Measurements from ENCODE around the gene CIAO2A. TPM values are rescaled to one million over a fixed set of nuclear protein-coding genes. Genes with fewer than 3 reads are reported as not detected.
"Not testable (repeated sequence)": the region's sequence is repeated elsewhere in the genome, so short reads cannot be mapped to it uniquely, and the experiment has no call there.

The CIAO2A gene, protein sequence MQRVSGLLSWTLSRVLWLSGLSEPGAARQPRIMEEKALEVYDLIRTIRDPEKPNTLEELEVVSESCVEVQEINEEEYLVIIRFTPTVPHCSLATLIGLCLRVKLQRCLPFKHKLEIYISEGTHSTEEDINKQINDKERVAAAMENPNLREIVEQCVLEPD
- polyA plus RNA-seq (ENCODE audit: insufficient read depth in 1 of 5, insufficient read length in 5 of 5, low replicate concordance in 1 of 5): 10 to 100 TPM; 49.5 to 84.9 (median 64.0) TPM
- long read RNA-seq, donor 1, transcript CIAO2A-202 (4 exons, 826 nt): minor isoform, 8 of 58 reads
- long read RNA-seq, donor 1, transcript CIAO2A-201 (5 exons, 1,105 nt): major isoform, 50 of 58 reads
- long read RNA-seq, donor 1, partial matches to known transcripts: 0 of 58 reads
- long read RNA-seq, donor 1, other reads (novel, unspliced or antisense): 0 of 58 reads
- long read RNA-seq, donor 2, transcript CIAO2A-202 (4 exons, 826 nt): minor isoform, 7 of 35 reads
- long read RNA-seq, donor 2, transcript CIAO2A-201 (5 exons, 1,105 nt): major isoform, 28 of 35 reads
- long read RNA-seq, donor 2, partial matches to known transcripts: 0 of 35 reads
- long read RNA-seq, donor 2, other reads (novel, unspliced or antisense): 0 of 35 reads
- long read RNA-seq, donor 3, transcript CIAO2A-201 (5 exons, 1,105 nt): major isoform, 39 of 43 reads
- long read RNA-seq, donor 3, partial matches to known transcripts: 0 of 43 reads
- long read RNA-seq, donor 3, other reads (novel, unspliced or antisense): 0 of 43 reads
- long read RNA-seq, donor 4, transcript CIAO2A-201 (5 exons, 1,105 nt): major isoform, 23 of 27 reads
- long read RNA-seq, donor 4, partial matches to known transcripts: 0 of 27 reads
- long read RNA-seq, donor 4, other reads (novel, unspliced or antisense): 0 of 27 reads
- long read RNA-seq, donor 5, transcript CIAO2A-201 (5 exons, 1,105 nt): major isoform, 61 of 76 reads
- long read RNA-seq, donor 5, transcript CIAO2A-202 (4 exons, 826 nt): minor isoform, 8 of 76 reads
- long read RNA-seq, donor 5, partial matches to known transcripts: 5 of 76 reads
- long read RNA-seq, donor 5, other reads (novel, unspliced or antisense): 0 of 76 reads
- long read RNA-seq, donor 6, transcript CIAO2A-202 (4 exons, 826 nt): minor isoform, 7 of 182 reads
- long read RNA-seq, donor 6, transcript CIAO2A-201 (5 exons, 1,105 nt): major isoform, 45 of 182 reads
- long read RNA-seq, donor 6, partial matches to known transcripts: 123 of 182 reads
- long read RNA-seq, donor 6, other reads (novel, unspliced or antisense): 5 of 182 reads
- long read RNA-seq, donor 7, transcript CIAO2A-202 (4 exons, 826 nt): minor isoform, 6 of 130 reads
- long read RNA-seq, donor 7, transcript CIAO2A-201 (5 exons, 1,105 nt): major isoform, 24 of 130 reads
- long read RNA-seq, donor 7, partial matches to known transcripts: 58 of 130 reads
- long read RNA-seq, donor 7, other reads (novel, unspliced or antisense): 40 of 130 reads
- long read RNA-seq, donor 8, transcript CIAO2A-201 (5 exons, 1,105 nt): major isoform, 13 of 21 reads
- long read RNA-seq, donor 8, transcript CIAO2A-202 (4 exons, 826 nt): minor isoform, 7 of 21 reads
- long read RNA-seq, donor 8, partial matches to known transcripts: 0 of 21 reads
- long read RNA-seq, donor 8, other reads (novel, unspliced or antisense): 0 of 21 reads

DNA sequence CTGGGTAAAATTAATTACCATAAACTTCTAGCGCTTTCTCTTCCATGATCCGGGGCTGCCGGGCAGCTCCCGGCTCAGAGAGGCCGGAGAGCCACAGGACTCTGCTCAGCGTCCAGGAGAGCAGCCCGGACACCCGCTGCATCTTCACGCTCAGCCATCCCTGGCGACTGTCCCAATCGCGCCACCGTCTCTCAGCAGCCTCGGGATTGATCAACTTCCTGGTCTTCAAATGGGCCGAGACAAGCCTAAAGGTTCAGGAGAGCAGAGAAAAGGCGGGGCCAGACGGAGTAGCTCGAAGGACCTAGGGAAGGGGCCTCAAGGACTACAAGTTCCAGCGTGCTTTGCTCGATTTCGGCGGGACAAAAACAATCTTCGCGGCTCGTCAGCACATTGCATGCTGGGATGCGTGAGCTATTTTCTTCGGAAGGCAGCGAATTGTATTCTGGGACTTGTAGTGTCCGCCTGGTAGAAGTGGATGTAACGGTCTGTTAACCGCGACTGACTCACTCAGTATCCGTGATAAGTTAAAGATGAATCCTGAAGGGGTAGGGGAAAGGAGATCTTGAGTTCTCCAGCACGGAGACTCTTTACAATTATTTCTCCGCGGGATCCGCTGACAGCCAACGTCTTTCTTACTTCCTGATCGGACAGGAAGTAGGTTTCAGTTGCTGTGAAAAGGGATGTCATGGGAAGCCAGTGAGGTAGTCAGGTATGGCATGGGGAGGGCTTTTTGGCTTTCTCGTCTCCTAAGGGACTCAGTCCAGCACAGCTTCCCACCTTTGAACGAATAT is at the start of gene CIAO2A:
TSS of gene CIAO2A (minus strand) at position 212 of the 791 bp plus-strand sequence. CDS start at position 142, 70 bp downstream.
- DNase-seq: peak; percentile 94 to 96

DNA sequence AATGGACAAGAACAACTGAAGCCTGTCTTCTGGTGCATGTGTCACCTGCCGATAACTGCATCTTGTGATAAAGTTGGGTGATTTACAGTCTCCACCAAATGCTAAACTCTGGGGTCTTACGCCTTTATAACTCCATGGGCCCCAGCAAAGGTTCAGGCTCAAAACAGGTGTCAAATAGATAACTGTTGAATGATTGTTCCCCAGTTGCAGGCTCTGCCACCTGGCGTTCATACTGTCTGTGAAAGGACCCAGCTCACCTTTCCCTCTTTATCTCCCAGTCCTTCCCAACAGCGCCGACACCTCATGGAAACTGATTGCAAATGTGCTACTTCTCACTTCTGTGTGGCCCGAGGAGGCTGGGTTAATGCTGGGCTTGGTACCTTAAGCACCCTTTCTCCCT is 49.6 kb upstream of the CIAO2A start:
- DNase-seq: no peak

DNA sequence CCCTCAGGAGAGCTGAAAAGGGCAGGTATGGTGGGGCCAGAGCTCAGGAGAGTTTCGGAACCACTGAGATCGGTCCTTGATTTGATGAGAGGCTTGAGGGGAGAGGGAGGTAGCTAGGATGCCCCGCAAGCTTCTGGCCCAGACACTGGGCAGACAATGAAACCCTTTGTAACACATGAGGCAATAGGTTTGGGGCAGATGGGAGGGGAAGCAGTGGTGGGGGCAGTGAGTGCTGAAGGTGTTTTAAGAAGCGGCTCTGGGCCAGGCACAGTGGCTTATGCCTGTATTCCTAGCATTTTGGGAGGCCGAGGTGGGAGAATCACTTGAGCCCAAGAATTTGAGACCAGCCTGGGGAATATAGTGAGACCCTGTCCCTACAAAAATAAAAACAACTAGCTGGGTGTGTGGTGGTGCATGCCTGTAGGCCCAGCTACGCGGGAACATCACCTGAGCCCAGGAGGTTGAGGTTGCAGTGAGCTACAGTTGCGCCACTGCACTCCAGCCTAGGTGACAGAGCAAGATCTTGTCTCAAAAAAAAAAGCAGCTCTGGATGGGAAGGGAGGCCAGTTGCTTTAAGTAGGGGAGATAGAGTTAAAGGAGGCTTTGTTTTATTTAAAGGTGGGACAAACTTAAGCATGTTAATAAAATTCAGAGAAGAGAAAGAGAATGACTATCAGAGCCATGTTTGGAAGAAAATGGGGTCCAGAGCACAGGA is 48.3 kb upstream of the CIAO2A start:
- DNase-seq: no peak

DNA sequence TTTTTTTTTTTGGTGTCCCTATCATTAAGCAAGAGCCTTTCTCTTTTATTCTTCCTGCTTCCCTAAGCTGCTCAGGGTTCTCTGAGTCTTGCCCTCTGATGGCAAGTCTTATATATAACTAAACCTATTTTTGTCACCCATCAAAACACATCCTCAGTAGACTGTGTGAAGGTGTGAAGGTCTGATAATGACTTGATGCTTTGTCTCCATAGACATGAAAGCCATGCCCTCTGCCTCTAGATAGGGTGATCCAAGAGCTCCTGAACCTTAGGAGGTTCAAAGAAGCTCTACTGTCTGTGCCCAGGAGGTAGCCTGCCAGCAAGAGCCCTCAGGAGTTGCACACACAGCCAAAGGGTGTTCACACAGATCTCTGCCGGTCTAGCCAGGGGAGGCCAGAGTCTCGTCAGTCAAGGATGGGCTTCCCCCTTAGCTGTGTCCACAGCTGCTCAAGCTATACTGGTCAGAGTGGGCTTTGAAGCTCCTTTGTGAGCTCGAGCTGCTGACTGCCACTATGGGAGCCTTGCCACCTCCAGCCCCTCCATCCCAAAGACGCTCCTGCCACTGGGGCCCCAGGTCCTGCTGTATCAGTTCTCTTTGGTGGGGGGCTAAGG is 44.8 kb upstream of the CIAO2A start:
- no peak for DNase-seq

DNA sequence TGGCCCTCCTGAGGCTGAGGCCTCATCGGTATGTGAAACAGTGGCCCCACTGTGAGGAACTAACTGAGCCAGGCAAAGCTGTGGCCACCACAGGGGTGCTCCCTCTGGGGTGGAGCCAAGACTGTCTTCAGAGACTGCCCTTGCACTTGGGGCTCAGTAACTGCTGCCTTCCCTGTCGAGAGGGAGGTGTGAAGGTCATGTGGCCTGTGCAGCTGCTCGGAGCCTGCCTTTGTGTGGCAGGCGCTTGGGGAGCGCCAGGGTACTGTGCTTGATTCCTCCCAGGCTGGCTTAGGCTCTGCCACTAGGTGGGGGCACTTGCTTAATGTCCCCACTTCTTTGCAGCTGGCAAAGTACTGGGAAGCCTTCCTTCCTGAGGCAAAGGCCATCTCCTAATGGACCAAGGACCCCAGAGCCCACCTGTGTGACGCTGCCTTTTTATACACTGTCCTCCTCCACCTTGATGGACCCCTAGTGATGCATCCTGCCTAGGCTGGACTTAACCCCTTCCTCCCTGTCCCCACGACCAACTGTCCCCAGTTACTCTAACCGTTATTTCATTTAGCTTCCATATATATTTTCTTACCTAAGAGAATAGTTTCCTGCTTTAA is 43.7 kb upstream of the CIAO2A start:
- DNase-seq: no peak

DNA sequence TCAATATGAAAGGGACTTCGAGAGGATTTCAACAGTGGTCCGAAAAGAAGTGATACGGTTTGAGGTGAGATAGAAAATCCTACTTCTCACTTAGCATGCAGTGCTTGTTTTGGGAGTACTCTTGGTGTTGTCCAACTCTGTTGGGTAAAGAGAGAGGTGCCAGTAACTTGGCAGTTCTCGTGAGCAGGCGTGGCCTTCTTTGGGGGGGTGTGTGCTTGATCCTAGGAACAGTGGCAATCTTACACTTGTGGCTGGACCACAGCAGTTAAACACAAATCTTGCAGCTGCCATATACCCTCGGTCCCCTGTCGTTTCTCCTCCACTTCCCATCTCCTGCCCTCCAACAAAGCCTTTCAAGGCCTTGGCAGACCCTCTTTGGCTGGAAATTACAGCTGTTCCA is 42.7 kb upstream of the CIAO2A start:
- no peak for DNase-seq

DNA sequence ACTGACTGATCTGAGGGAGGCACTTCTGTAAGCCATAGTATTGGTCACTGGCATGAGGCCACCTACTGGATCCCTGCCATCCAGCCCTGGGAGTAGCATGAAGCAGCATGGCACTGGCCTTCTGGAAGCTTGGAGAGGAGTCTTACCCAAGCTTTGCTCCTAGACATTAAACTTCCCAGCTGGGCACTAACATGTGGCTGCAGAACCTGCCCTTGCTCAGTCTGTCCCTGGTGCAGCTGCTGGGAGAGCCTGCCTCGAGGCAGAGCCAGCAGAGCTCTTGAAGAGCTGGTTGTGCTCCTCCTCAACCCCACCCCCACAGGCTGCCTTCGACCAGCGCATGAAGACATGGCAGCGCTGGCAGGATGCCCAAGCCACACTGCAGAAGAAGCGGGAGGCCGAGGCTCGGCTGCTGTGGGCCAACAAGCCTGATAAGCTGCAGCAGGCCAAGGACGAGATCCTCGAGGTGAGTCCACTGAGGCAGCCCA is 40.7 kb upstream of the CIAO2A start:
- DNase-seq: no peak

DNA sequence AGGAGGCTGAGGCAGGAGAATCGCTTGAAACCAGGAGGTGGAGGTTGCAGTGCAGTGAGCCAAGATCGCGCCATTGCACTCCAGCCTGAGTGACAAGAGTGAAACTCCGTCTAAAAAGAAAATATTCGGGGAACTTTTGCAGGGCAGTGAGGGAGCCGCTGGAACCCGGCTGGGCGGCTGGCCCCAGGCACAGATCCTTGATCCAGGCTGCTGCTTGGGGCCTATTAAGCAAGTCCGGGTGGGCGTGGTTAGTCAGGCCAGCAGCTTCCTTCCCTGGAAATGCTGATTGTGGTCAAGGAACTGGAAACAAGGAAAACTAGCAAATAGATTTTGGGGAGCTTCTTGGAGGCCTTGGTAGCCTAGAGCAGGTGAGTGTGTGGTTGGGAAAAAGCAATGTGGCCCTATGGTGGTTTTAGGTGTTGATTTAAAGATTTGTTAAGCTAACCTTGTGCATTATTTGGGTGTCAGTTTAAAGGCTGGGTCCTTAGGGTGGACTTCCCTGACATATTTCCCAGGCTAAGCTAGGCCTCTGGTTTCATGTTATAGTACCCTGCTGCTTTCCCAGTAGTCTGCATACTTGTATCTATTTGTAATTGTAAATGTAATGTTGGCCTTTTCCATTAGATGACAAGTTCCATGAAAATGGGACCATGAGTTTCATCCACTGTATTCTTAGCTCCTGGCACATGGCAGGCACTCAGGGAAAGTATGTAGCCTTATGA is 40.1 kb upstream of the CIAO2A start:
- DNase-seq: no peak

DNA sequence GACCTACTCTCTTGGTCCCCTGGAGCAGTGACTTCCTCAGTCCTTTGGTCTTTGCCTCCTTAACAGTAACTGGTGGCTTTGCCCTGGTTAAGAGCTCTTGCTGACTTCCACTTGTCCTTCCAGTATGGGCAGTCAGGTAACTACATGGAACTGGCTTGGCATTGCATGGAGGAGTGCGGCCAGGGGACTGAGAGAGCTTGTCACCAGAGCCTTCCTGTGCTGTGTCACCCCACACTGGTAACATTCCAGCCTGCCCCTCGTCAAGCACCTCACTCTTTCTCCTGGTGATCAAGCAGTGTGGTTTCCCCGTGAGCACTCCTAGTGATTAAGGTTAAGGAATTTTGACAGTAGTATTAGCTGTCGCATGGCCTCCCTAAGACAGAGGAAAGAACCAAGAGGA is 38.6 kb upstream of the CIAO2A start:
- no peak for DNase-seq

DNA sequence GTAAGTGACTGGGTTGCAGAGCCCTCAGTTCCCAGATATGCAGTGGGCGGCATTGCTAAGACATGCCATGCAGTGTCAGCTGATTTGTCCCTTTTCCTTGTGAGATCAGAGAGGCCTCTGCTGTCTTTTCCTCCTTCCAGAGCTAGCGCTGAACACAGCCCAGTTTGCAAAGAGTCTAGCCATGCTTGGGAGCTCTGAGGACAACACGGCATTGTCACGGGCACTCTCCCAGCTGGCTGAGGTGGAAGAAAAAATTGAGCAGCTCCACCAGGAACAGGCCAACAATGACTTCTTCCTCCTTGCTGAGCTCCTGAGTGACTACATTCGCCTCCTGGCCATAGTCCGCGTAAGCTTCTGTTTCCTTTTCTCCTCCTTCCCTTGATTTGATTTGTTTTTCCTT is 37.9 kb upstream of the CIAO2A start:
- DNase-seq: no peak

DNA sequence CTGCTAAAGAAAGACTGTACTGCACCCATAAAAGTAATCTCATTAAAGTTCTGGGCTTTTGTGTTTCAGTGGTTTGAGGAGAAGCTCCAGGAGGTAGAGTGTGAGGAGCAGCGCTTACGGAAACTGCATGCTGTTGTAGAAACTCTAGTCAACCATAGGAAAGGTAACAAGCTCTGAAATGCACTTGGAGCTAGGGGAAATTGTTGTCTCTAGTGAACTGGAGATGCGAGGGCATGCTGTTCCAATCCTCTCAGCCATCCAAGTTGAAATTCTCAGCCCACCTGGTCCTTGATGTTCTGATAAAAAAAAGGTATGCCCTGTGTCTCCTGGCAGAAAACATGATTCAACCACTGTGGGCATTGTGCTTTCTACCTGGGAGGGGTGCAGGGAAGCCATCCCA is 36.5 kb upstream of the CIAO2A start:
- no peak for DNase-seq

DNA sequence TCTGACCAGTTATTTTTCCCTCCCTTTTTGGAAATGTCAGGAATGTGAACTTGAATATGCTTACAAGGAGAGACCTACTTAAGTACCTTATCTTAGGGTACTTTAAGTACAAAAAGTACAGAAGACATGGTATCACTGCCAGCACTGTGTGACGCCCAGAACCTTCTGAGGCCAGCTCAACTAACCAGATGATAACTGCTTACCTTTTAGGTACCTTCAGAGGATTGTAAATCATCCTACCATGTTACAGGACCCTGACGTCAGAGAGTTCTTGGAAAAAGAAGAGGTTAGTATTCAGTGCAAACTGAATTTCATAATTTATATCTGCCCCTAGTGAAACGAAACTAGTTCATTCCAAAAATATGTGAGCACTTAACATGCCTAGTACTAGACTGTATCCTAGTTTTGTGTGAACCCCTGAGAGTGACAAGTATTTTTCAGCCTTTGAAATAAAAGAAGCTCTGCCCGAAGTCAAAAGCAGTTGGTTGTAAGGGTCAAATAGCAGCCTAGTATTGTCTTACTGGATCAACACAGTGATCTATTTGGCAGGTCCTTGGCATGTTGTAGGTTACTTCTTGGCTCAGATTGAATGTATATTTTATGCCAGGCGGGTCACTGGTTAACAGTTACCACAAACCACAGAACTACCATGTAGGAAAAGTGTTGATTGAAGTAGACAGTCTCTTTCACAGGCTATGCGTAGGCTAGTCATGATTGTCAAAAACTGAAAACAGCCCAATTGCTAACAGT is 34.1 kb upstream of the CIAO2A start:
- no peak for DNase-seq

DNA sequence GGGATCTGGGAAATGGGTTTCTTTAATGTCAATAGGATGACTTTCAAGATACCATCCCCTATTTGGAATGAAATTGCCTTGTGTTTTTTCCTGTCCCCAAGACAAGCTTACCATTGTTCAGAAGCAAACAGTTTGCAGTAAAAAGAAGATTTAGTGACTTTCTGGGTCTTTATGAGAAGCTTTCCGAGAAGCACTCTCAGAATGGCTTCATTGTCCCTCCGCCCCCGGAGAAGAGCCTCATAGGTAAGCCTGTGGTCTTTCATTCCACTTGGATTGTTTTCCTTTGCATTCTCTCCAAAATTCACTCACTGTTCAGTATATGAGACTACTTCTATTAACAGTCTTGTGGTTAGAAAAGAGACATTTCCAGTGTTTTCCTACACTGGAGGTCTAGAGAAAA is 32.3 kb upstream of the CIAO2A start:
- no peak for DNase-seq

DNA sequence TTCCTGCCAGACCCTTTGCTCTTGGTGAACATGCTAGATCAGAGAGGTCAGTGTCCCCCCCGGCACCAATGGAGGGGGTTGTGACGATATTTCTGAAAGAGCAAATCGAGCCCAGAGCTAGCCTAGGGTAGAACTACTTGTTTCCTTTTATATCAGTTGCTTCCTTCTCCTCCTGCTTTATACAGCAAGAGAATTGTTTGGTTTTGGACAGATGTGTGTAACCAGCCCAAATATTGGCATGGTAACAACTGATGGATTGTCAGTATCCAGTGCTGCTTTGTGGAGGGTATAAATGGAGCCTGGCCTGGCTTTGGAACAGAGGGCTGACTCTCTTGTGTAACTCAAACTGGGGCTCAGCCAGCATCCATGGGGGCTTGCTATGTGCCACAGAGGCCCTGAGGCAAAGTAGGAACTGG is 29.3 kb upstream of the CIAO2A start:
- DNase-seq: no peak

DNA sequence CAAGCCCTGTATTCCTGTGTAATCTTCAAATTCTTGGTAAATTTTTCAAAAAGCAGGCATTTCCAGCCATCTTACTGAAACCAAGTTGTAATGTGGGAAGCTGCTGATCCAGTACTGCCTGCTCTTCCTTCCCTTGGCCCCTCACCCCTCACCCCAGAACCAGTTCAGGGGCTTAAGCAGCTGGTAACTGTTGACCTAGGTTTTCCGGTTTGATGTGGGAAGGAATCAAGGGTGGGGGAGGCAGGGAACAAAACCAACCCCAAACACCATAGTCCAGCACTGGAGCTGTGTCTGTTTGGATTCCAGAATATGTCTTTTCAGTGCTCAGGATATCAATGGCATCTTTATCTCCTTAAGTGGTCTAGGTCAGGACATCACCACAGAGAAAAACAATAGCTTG is 28.8 kb upstream of the CIAO2A start:
- no peak for DNase-seq

DNA sequence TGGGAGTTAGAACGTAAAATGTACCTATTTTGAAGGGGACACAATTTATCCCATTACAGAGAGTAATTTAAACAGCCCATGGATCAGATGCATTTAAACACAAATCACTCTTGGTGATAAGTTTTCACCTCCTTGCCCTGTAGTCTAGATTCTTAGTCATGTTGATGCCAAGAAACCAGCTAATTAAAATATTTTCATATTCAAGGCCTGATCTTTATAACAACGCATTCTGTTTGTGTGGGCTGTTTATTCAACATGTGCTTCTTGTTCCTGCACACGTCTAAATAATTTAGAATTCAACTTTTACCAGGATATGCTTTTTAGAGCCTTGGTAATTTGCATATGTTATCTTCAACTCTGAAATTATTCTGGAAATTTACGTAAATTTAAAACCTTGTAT is 28.0 kb upstream of the CIAO2A start:
- DNase-seq: no peak

DNA sequence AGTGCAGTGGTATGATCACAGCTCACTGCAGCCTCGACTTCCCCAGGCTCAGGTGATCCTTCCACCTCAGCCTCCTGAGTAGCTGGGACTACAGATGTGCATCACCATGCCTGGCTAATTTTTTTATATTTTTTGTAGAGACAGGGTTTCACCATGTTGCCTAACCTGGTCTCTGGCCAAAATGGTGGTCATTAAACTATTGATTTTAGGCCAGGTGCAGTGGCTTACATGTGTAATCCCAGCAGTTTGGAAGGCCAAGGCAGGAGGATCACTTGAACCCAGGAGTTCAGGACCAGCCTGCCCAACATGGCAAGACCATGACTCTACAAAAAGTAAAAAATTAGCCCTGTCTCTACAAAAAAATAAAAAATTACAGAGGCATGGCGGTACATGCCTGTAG is 26.7 kb upstream of the CIAO2A start:
- not testable (repeated sequence) for DNase-seq

Data from right lung (tissue), 10 donors.